Measurements from ENCODE around the gene DPH2.

The DPH2 gene

GRCh38 chr1:43945674-43946235, 24.1 kb upstream of the DPH2 start:
- DNase-seq: no peak

GRCh38 chr1:43946236-43947060, 23.4 kb upstream of the DPH2 start, which contains the start of gene IPO13:
Gene IPO13, plus strand, starts transcription at chr1:43946950. Its CDS starts 651 bp downstream, at chr1:43947601.
- peak; percentile 94 for DNase-seq

- DNase-seq: no peak
These were observed 22.5 kb upstream of the DPH2 start for GRCh38 chr1:43947061-43947873.

GRCh38 chr1:43947874-43948437, 21.9 kb upstream of the DPH2 start:
- no peak for DNase-seq

GRCh38 chr1:43949678-43950077, 20.1 kb upstream of the DPH2 start:
- DNase-seq: no peak

- no peak for DNase-seq
These were observed 18.5 kb upstream of the DPH2 start for GRCh38 chr1:43951021-43951985.

GRCh38 chr1:43952731-43953346, 17.0 kb upstream of the DPH2 start:
- DNase-seq: no peak

- no peak for DNase-seq
These were observed 16.4 kb upstream of the DPH2 start for GRCh38 chr1:43953361-43953760.

GRCh38 chr1:43954036-43954435, 15.8 kb upstream of the DPH2 start:
- no peak for DNase-seq

- no peak for DNase-seq
These were observed 13.6 kb upstream of the DPH2 start for GRCh38 chr1:43956234-43956633.

GRCh38 chr1:43957407-43958040, 12.3 kb upstream of the DPH2 start:
- DNase-seq: no peak

GRCh38 chr1:43958351-43959255, 11.2 kb upstream of the DPH2 start:
- no peak for DNase-seq

GRCh38 chr1:43960798-43961197, 9.0 kb upstream of the DPH2 start:
- DNase-seq: no peak

GRCh38 chr1:43961692-43962091, 8.1 kb upstream of the DPH2 start:
- DNase-seq: no peak

- DNase-seq: no peak
These were observed 7.5 kb upstream of the DPH2 start for GRCh38 chr1:43962324-43962723.

GRCh38 chr1:43963006-43963405, 6.8 kb upstream of the DPH2 start:
- DNase-seq: no peak

- no peak for DNase-seq
These were observed 5.9 kb upstream of the DPH2 start for GRCh38 chr1:43963890-43964289.

- DNase-seq: no peak
These were observed 4.5 kb upstream of the DPH2 start for GRCh38 chr1:43965316-43965715.

GRCh38 chr1:43968348-43968948, 1.4 kb upstream of the DPH2 start:
- no peak for DNase-seq

- no peak for DNase-seq
These were observed 429 bp upstream of the DPH2 start for GRCh38 chr1:43969416-43969745.

Measured in activated CD4-positive, alpha-beta T cell treated with anti-CD3 and anti-CD28 coated beads, Interleukin-2, amount 50 U/mL, for 1 hour (primary cell).